Tibial nerve (tissue), 4 donors: ENCODE measurements around the gene ATXN7L1.

Experiments
- CTCF ChIP-seq, 5 experiments: fragments of 200-600 bp in 3 of 5; fragments of 450-650 bp in 2 of 5; sonication (generic) in 3 of 5; IDR thresholded peaks; one replicate each; pipeline ENCODE4 v1.5.1; 2016 to 2019; ENCODE audit warnings: antibody characterized with exemption in 5 of 5, mild to moderate bottlenecking in 3 of 5, moderate library complexity in 2 of 5
- EP300 ChIP-seq, 2 donors: sonication (generic); formaldehyde crosslinking; IDR thresholded peaks; one replicate each; pipeline ENCODE4 v1.6.1; 2017; ENCODE audit warnings: antibody characterized with exemption in 2 of 2, mild to moderate bottlenecking in 1 of 2
- POLR2A ChIP-seq, 2 donors: fragments of 450-650 bp; IDR thresholded peaks; one replicate each; pipeline ENCODE4 v1.6.1; 2017; ENCODE audit warnings: antibody characterized with exemption in 2 of 2, mild to moderate bottlenecking in 2 of 2, moderate library complexity in 2 of 2

GRCh38 chr7:105853931-105854419 lies 22.4 kb downstream of the ATXN7L1 start:
- TF ChIP-seq CTCF (IDR thresholded peaks at IDR 0.05) (peak in 1 of 5 experiments; percentile 7), EP300 (IDR thresholded peaks at IDR 0.05) (no peak), POLR2A (IDR thresholded peaks at IDR 0.05) (no peak)
